Ovary (tissue), 9 donors: ENCODE data around the gene GUCY1A2. TPM values are rescaled to one million over a fixed set of nuclear protein-coding genes. Genes with fewer than 3 reads are reported as not detected.

Source experiments
- DNase-seq, 5 donors: peaks; one replicate each; pipeline ENCODE4 v3.0.0-alpha.2; 2019 to 2020
- H3K27ac ChIP-seq, 2 donors: fragments of 200-600 bp; one replicate each; pipeline versions ENCODE4 v1.5.1 to v1.8.0; 2019 to 2022
- H3K27me3 ChIP-seq: fragments of 200-600 bp; one replicate; pipeline ENCODE4 v1.8.0; 2022
- H3K36me3 ChIP-seq: fragments of 200-600 bp; sonication (generic); one replicate; pipeline ENCODE4 v1.5.1; 2019
- H3K4me1 ChIP-seq: one replicate; pipeline ENCODE4 v1.8.1; 2013; ENCODE audit warnings: mild to moderate bottlenecking, moderate library complexity; ENCODE audit not compliant: insufficient read depth
- H3K4me3 ChIP-seq: fragments of 200-600 bp; sonication (generic); one replicate; pipeline ENCODE4 v1.5.1; 2017
- H3K9me3 ChIP-seq, 2 donors: fragments of 200-600 bp in 1 of 2; sonication (generic) in 1 of 2; one replicate each; pipeline versions ENCODE4 v1.5.1 to v1.8.1; 2013 to 2019; ENCODE audit warnings: mild to moderate bottlenecking in 1 of 2, moderate library complexity in 1 of 2
- CTCF ChIP-seq, 3 donors: fragments of 450-650 bp in 2 of 3; fragments of 200-600 bp in 1 of 3; IDR thresholded peaks; one replicate each; pipeline versions ENCODE4 v1.5.1 to v1.8.0; 2016 to 2022; ENCODE audit warnings: antibody characterized with exemption in 3 of 3, mild to moderate bottlenecking in 1 of 3
- EP300 ChIP-seq: sonication (generic); formaldehyde crosslinking; IDR thresholded peaks from one replicate; pipeline ENCODE4 v1.6.1; 2017; ENCODE audit warnings: antibody characterized with exemption
- POLR2A ChIP-seq: fragments of 450-650 bp; IDR thresholded peaks from one replicate; pipeline ENCODE4 v1.6.1; 2017; ENCODE audit warnings: antibody characterized with exemption, mild to moderate bottlenecking, moderate library complexity
- WGBS, 3 donors: extraction: QIAGEN DNeasy Blood & Tissue Kit in 1 of 3; methylation state at CpG; one replicate each; pipeline versions ENCODE4 v1.1.5 to v1.1.7; 2013 to 2017; 5-methylcytosine and 5-hydroxymethylcytosine counted together
- intact Hi-C, 4 donors: fragments of 100-400 bp; cut with DNase I; formaldehyde crosslinking; loops; one replicate each; pipeline versions ENCODE4 v1.11.0 to v1.15.1; 2022 to 2023
- polyA plus RNA-seq, 2 donors: library from polyadenylated mRNA; stranded (reverse); fragments of 200-250 nt in 1 of 2; fragments of 350-450 nt in 1 of 2; fragmentation: Illumina TruSeq in 1 of 2; extraction: RNeasy Lipid Tissue Mini Kit (QIAGEN cat#74804) in 1 of 2; gene quantifications; one replicate each; pipeline ENCODE4 v1.2.3, GENCODE V29; 2013 to 2014
- total RNA-seq, 7 donors: library from RNA; depleted of rRNA in 2 of 7; stranded (reverse); fragments of >200 nt in 2 of 7; fragmentation: NEBNext Ultra II Directional in 3 of 7; extraction: Animal tissue kit (Norgen Biotek cat#: 25700) in 3 of 7; gene quantifications; one replicate each; pipeline versions ENCODE4 v1.1.0 to v1.2.4, GENCODE V29; 2016 to 2023
- donor health status: DM: no; HTN: no; CAD: no; lungs with moderate emphysema.
- donor health status: DM: no; HTN: no; CAD: no.
- donor health status: Bipolar disorder and iron deficiency.
- donor health status: DM: yes; HTN: yes; CAD: no.
- donor health status: DM: no; HTN: no; CAD: no.
- donor health status: DM: yes; HTN: yes; CAD: no.

Gene GUCY1A2
- total and polyA plus RNA-seq, 9 donors, result 1.5 to 20.3 (median 6.1) TPM

- H3K36me3 ChIP-seq, result no peaks in the 10 kb centered on the region
- WGBS, 3 donors, result 36 to 54% (median 48%) methylated on average over 3 of the region's 3 CpGs
- no peak for TF ChIP-seq POLR2A
- peaks cover 3% of the 10 kb centered on the region for H3K4me1 ChIP-seq
- intact Hi-C loops, result loop anchor here in 1 of 4 donors (10.0 kb wide), 1 partner anchor 302 kb away; no protein-coding TSS in a partner anchor
- H3K9me3 ChIP-seq, result no peaks in the 10 kb centered on the region
- H3K27me3 ChIP-seq, result no peaks in the 10 kb centered on the region
- H3K4me3 ChIP-seq, result peak overlapping the region; percentile 49
- DNase-seq, result no peak
- no peak overlapping the region for H3K27ac ChIP-seq
Observed at GRCh38 chr11:107017104-107017432, 1.2 kb downstream of the GUCY1A2 start.

DNA sequence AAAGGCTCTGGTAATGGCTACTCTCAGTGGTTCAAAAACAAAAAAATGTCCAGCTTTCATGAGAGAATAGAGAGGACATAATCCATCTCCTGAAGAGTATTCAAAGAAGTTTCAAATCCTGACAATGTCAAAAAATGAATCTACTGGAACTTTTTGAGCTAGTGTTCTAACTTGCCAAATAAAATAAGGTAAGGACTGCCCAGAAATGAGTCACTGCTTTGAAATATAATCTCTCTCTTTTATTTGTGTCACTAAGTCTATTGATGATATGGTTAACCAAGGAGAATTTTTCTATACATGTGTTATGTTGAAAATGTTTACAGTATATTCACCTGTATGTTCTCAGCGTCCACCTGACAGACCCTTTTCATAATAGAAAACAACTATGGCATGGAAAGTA lies 3.4 kb downstream of the GUCY1A2 start:
- 78 to 89% (median 84%) methylated on average over 1 of the region's 1 CpG for WGBS, 3 donors
- Histone ChIP-seq H3K4me3 (no peak overlapping the region), H3K36me3 (no peaks in the 10 kb centered on the region), H3K27me3 (no peaks in the 10 kb centered on the region), H3K4me1 (peaks cover 3% of the 10 kb centered on the region), H3K27ac (no peak overlapping the region), H3K9me3 (no peaks in the 10 kb centered on the region)
- intact Hi-C loops, result loop anchor here in 1 of 4 donors (10.0 kb wide), 1 partner anchor 300 kb away; no protein-coding TSS in a partner anchor
- TF ChIP-seq CTCF (IDR thresholded peaks at IDR 0.05) (no peak), POLR2A (no peak), EP300 (no peak)
- no peak for DNase-seq

DNA sequence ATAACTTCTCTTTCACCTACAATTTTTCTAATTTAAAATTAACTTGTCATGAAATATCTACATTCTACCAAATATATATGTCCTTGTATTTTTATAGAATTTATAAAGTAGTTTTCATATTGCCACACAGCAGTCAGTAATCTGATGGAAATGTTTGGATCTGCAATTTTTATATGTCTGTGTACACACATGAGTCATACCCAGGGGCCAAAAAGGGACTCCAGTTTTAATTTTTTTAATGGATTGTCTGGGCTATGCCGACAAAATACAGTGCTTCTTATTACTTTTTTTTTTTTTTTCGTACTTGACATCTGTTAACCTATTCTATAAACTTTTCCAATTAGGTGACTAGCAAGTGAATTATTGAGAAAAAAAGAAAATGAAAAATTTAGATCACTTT lies 6.3 kb downstream of the GUCY1A2 start:
- intact Hi-C loops, result loop anchor here in 1 of 4 donors (10.0 kb wide), 1 partner anchor 297 kb away; no protein-coding TSS in a partner anchor
- WGBS, 3 donors, result 67 to 74% (median 67%) methylated on average over 2 of the region's 2 CpGs
- no peak for DNase-seq
- no peak overlapping the region for H3K4me3 ChIP-seq
- TF ChIP-seq CTCF (IDR thresholded peaks at IDR 0.05) (no peak), POLR2A (no peak), EP300 (no peak)
- H3K36me3 ChIP-seq, result no peaks in the 10 kb centered on the region
- no peaks in the 10 kb centered on the region for H3K9me3 ChIP-seq
- no peaks in the 10 kb centered on the region for H3K27me3 ChIP-seq
- H3K27ac ChIP-seq, result no peak overlapping the region
- no peaks in the 10 kb centered on the region for H3K4me1 ChIP-seq

GRCh38 chr11:107009190-107009589 lies 9.1 kb downstream of the GUCY1A2 start:
- Histone ChIP-seq H3K36me3 (no peaks in the 10 kb centered on the region), H3K27me3 (no peaks in the 10 kb centered on the region), H3K4me3 (no peak overlapping the region), H3K9me3 (no peaks in the 10 kb centered on the region), H3K4me1 (no peaks in the 10 kb centered on the region), H3K27ac (no peak overlapping the region)
- WGBS, 3 donors, result 93 to 94% (median 93%) methylated on average over 1 of the region's 1 CpG
- TF ChIP-seq POLR2A (no peak), EP300 (no peak), CTCF (IDR thresholded peaks at IDR 0.05) (no peak)
- intact Hi-C loops, result no loop called here
- DNase-seq, result no peak

DNA sequence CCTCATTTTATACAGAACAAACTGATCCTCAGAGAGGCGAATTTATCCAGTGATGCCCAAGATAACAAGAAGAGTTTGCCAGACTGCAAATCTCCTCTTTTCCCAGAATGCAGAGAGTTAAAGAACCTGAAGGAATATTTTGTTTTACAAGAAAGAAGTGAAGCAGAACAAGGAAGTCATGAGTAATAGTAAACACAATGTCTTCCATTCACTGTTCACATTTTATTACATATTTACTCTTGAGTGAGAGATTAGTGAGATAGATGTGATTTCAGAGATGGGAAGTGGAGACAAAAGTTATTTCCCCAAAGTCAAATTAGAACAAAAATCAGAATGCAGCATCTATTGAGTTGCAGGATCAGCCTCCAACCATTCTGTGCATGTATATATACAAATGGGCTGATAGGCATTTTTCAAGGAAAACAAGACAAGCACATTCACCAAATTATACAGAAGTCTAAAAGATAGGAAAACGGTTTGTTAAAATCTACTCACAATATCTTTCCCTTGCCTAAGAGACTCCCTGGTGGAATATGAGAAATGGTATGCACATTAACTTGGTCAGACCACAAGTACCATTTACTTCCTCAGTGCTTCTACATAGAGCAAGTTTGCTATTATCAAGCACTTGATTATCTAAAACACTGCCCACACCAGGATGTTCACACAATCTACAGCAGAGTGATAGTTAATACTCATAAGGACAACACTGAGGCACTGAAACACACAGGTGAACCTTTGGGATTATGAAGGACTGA lies 12.0 kb downstream of the GUCY1A2 start:
- 69 to 74% (median 72%) methylated on average over 2 of the region's 2 CpGs for WGBS, 3 donors
- Histone ChIP-seq H3K36me3 (no peaks in the 10 kb centered on the region), H3K4me3 (no peak overlapping the region), H3K4me1 (no peaks in the 10 kb centered on the region), H3K27me3 (no peaks in the 10 kb centered on the region), H3K27ac (no peak overlapping the region), H3K9me3 (no peaks in the 10 kb centered on the region)
- no peak for DNase-seq
- TF ChIP-seq POLR2A, result no peak
- no peak for TF ChIP-seq EP300
- no peak for TF ChIP-seq CTCF (IDR thresholded peaks at IDR 0.05)
- intact Hi-C loops, result no loop called here
